ENCODE results near the gene MYORG.

MYORG gene

GRCh38 chr9:34376596-34377403 lies at the start of gene MYORG:
TSS of gene MYORG (minus strand) at chr9:34376898. CDS start at chr9:34372943, 3,955 bp downstream.
- peak; percentile 95 for DNase-seq

GRCh38 chr9:34419716-34420504 lies 43.2 kb upstream of the MYORG start:
- DNase-seq, result no peak

GRCh38 chr9:34417734-34418133 lies 41.0 kb upstream of the MYORG start:
- peak; percentile 38 for DNase-seq

- DNase-seq, result no peak
These were observed 36.6 kb upstream of the MYORG start for GRCh38 chr9:34413231-34413852.

- DNase-seq, result no peak
These were observed 35.6 kb upstream of the MYORG start for GRCh38 chr9:34412336-34412735.

GRCh38 chr9:34409154-34409553 lies 32.5 kb upstream of the MYORG start:
- no peak for DNase-seq

- no peak for DNase-seq
These were observed 31.5 kb upstream of the MYORG start for GRCh38 chr9:34408173-34408572.

- no peak for DNase-seq
These were observed 29.5 kb upstream of the MYORG start for GRCh38 chr9:34406219-34406618.

- DNase-seq, result no peak
These were observed 29.0 kb upstream of the MYORG start for GRCh38 chr9:34405719-34406118.

GRCh38 chr9:34403554-34404380 lies 27.1 kb upstream of the MYORG start:
- peak; percentile 55 for DNase-seq

GRCh38 chr9:34400686-34401602 lies 24.2 kb upstream of the MYORG start:
- DNase-seq, result no peak

GRCh38 chr9:34400275-34400674 lies 23.6 kb upstream of the MYORG start:
- DNase-seq, result no peak

GRCh38 chr9:34399729-34400128 lies 23.0 kb upstream of the MYORG start:
- DNase-seq, result no peak

GRCh38 chr9:34398875-34399274 lies 22.2 kb upstream of the MYORG start:
- DNase-seq, result no peak

- DNase-seq, result no peak
These were observed 19.8 kb upstream of the MYORG start for GRCh38 chr9:34396276-34397214.

- DNase-seq, result no peak
These were observed 15.8 kb upstream of the MYORG start for GRCh38 chr9:34392511-34392910.

GRCh38 chr9:34387239-34387638 lies 10.5 kb upstream of the MYORG start:
- no peak for DNase-seq

- no peak for DNase-seq
These were observed 10.0 kb upstream of the MYORG start for GRCh38 chr9:34386656-34387055.

- DNase-seq, result no peak
These were observed 9.0 kb upstream of the MYORG start for GRCh38 chr9:34385561-34386230.

All from NCI-H1436 (cell line).